Sigmoid colon (tissue), 7 donors: ENCODE results near the gene ADAM8. TPM values are rescaled to one million over a fixed set of nuclear protein-coding genes. Genes with fewer than 3 reads are reported as not detected.
"Not testable (repeated sequence)": the region's sequence is repeated elsewhere in the genome, so short reads cannot be mapped to it uniquely, and the experiment has no call there.

Experiments
- DNase-seq: peaks from one replicate; pipeline ENCODE4 v3.0.0-alpha.2; 2019
- H3K27ac ChIP-seq, 4 donors: fragments of 200-600 bp; sonication (generic); one replicate each; pipeline ENCODE4 v1.5.1; 2016 to 2019; ENCODE audit warnings: mild to moderate bottlenecking in 1 of 4
- H3K27me3 ChIP-seq, 3 donors: fragments of 200-600 bp; sonication (generic); one replicate each; pipeline ENCODE4 v1.5.1; 2019; ENCODE audit warnings: mild to moderate bottlenecking in 1 of 3
- H3K36me3 ChIP-seq, 4 donors: fragments of 200-600 bp; sonication (generic); one replicate each; pipeline ENCODE4 v1.5.1; 2016 to 2019
- H3K4me1 ChIP-seq, 4 donors: fragments of 200-600 bp; sonication (generic); one replicate each; pipeline ENCODE4 v1.5.1; 2017 to 2019
- H3K4me3 ChIP-seq, 4 donors: fragments of 200-600 bp; sonication (generic); one replicate each; pipeline ENCODE4 v1.5.1; 2017 to 2019; ENCODE audit warnings: mild to moderate bottlenecking in 2 of 4, moderate library complexity in 1 of 4
- H3K9me3 ChIP-seq, 4 donors: fragments of 200-600 bp in 3 of 4; sonication (generic) in 3 of 4; one replicate each; pipeline versions ENCODE4 v1.5.1 to v1.6.1; 2013 to 2019
- EP300 ChIP-seq, 4 donors: sonication (generic); formaldehyde crosslinking; IDR thresholded peaks; one replicate each; pipeline ENCODE4 v1.6.1; 2017; ENCODE audit warnings: antibody characterized with exemption in 4 of 4
- POLR2A ChIP-seq, 2 donors: fragments of 450-650 bp; IDR thresholded peaks; one replicate each; pipeline ENCODE4 v1.6.1; 2016; ENCODE audit warnings: antibody characterized with exemption in 2 of 2, mild to moderate bottlenecking in 2 of 2, moderate library complexity in 2 of 2
- POLR2AphosphoS5 ChIP-seq, 4 donors: sonication (generic); formaldehyde crosslinking; IDR thresholded peaks; one replicate each; pipeline ENCODE4 v1.6.1; 2017; ENCODE audit warnings: antibody characterized with exemption in 4 of 4
- WGBS, 2 donors: extraction: QIAGEN DNeasy Blood & Tissue Kit; methylation state at CpG; one replicate each; pipeline ENCODE4 v1.1.7; 2013; 5-methylcytosine and 5-hydroxymethylcytosine counted together
- intact Hi-C: fragments of 100-400 bp; cut with DNase I; formaldehyde crosslinking; loops from one replicate; pipeline ENCODE4 v1.15.1; 2023
- polyA plus RNA-seq, 3 donors: library from polyadenylated mRNA; stranded (reverse); fragments of 200-250 nt; gene quantifications; one replicate each; pipeline ENCODE4 v1.2.3, GENCODE V29; 2013
- total RNA-seq, 4 donors: library from RNA; depleted of rRNA; stranded (reverse); fragments of >200 nt; gene quantifications; one replicate each; pipeline ENCODE4 v1.1.0, GENCODE V29; 2016
- TF ChIP-seq, protein P1 (sequence below), 4 experiments: fragments of 450-650 bp in 3 of 4; fragments of 200-600 bp in 1 of 4; IDR thresholded peaks; one replicate each; pipeline ENCODE4 v1.5.1; 2016 to 2019; ENCODE audit warnings: antibody characterized with exemption in 4 of 4, mild to moderate bottlenecking in 3 of 4, moderate library complexity in 2 of 4
- donor health status: healthy with polysubstance abuse.
- donor health status: Bipolar disorder and iron deficiency.
- donor health status: healthy.

The ADAM8 gene
- total and polyA plus RNA-seq, 7 donors = 0.36 to 8.9 (median 1.2) TPM

GRCh38 chr10:133224076-133224475 is 52.6 kb downstream of the ADAM8 start:
- Histone ChIP-seq H3K9me3 (no peaks in the 10 kb centered on the region), H3K4me3 (no peak overlapping the region), H3K27me3 (peaks cover 5 to 59% (median 29%) of the 10 kb centered on the region in 3 donors), H3K36me3 (no peaks in the 10 kb centered on the region), H3K27ac (no peak overlapping the region), H3K4me1 (no peaks in the 10 kb centered on the region)
- 76 to 79% methylated on average over 14 of the region's 14 CpGs for WGBS, 2 donors
- intact Hi-C loops = no loop called here
- no peak for DNase-seq
- TF ChIP-seq POLR2A (IDR thresholded peaks at IDR 0.05) (no peak), POLR2AphosphoS5 (IDR thresholded peaks at IDR 0.05) (no peak), EP300 (IDR thresholded peaks at IDR 0.05) (no peak)
- TF ChIP-seq, protein P1, sequence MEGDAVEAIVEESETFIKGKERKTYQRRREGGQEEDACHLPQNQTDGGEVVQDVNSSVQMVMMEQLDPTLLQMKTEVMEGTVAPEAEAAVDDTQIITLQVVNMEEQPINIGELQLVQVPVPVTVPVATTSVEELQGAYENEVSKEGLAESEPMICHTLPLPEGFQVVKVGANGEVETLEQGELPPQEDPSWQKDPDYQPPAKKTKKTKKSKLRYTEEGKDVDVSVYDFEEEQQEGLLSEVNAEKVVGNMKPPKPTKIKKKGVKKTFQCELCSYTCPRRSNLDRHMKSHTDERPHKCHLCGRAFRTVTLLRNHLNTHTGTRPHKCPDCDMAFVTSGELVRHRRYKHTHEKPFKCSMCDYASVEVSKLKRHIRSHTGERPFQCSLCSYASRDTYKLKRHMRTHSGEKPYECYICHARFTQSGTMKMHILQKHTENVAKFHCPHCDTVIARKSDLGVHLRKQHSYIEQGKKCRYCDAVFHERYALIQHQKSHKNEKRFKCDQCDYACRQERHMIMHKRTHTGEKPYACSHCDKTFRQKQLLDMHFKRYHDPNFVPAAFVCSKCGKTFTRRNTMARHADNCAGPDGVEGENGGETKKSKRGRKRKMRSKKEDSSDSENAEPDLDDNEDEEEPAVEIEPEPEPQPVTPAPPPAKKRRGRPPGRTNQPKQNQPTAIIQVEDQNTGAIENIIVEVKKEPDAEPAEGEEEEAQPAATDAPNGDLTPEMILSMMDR (IDR thresholded peaks at IDR 0.05) = no peak

DNA sequence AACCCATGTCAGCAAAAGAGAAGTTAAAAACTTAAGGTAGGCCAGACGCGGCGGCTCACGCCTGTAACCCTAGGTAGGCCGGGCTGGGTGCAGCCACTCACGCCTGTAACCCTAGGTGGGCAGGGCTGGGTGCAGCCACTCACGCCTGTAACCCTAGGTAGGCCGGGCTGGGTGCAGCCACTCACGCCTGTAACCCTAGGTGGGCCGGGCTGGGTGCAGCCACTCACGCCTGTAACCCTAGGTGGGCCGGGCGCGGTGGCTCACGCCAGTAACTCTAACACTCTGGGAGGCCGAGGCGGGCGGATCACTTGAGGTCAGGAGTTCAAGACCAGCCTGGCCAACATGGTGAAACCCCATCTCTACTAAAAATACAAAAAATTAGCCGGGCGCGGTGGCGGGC is 54.9 kb downstream of the ADAM8 start:
- H3K9me3 ChIP-seq, intact Hi-C loops, H3K36me3 ChIP-seq, DNase-seq, H3K4me3 ChIP-seq, H3K4me1 ChIP-seq, H3K27ac ChIP-seq: not testable (repeated sequence)
- peaks cover 4 to 41% (median 22%) of the 10 kb centered on the region in 3 donors for H3K27me3 ChIP-seq
- 76 to 88% methylated on average over 18 of the region's 22 CpGs for WGBS, 2 donors

DNA sequence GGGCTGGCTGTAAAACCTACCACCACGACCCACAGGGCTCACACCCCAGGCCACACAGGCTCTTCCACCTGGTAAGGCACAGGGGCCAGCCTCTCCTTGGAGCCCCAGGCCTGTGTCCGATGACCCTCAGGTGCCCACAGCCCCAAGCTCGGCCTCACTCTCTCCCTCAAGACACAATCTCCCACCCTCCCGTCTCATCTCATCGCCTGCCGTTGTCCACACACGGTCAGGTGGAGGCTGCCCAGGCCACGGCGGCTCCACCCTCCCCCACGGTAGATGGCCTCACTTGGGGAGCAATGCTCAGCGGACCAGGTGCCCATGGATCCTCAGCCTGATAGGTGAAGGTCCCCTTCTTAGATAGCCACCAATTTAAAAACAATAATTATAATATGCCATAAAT is 55.3 kb downstream of the ADAM8 start:
- no peak overlapping the region for H3K4me3 ChIP-seq
- H3K27me3 ChIP-seq = peaks cover 4 to 37% (median 22%) of the 10 kb centered on the region in 3 donors
- H3K9me3 ChIP-seq = no peaks in the 10 kb centered on the region
- TF ChIP-seq EP300 (IDR thresholded peaks at IDR 0.05) = no peak
- TF ChIP-seq POLR2AphosphoS5 (IDR thresholded peaks at IDR 0.05) = no peak
- no peak for TF ChIP-seq POLR2A (IDR thresholded peaks at IDR 0.05)
- TF ChIP-seq, protein P1 (IDR thresholded peaks at IDR 0.05) = no peak
- intact Hi-C loops = no loop called here
- no peak for DNase-seq
- no peaks in the 10 kb centered on the region for H3K4me1 ChIP-seq
- no peak overlapping the region for H3K27ac ChIP-seq
- 82 to 91% methylated on average over 11 of the region's 11 CpGs for WGBS, 2 donors
- H3K36me3 ChIP-seq = no peaks in the 10 kb centered on the region

DNA sequence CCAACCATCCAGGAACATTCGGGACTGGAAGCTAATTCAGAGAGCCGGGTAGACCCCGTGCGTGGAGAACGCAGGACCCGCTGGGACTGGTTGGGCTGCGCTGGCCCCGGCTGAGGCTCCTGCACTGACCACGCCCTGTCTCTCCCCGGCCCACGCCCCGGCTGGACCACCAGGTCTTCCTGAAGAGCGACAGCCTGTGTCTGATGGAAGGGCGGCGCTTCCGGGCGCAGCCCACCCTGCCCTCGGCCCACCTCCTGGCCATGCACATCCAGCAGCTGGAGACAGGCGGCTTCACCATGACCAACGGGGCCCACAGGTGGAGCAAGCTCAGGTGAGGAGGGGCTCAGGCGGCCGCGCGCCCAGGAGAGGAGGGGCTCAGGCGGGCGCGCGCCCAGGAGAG is 56.9 kb downstream of the ADAM8 start:
- Histone ChIP-seq H3K27ac (no peak overlapping the region), H3K9me3 (no peaks in the 10 kb centered on the region), H3K36me3 (no peaks in the 10 kb centered on the region), H3K4me1 (no peaks in the 10 kb centered on the region), H3K4me3 (no peak overlapping the region), H3K27me3 (peaks cover 4 to 23% (median 22%) of the 10 kb centered on the region in 3 donors)
- TF ChIP-seq EP300 (IDR thresholded peaks at IDR 0.05) (no peak), POLR2AphosphoS5 (IDR thresholded peaks at IDR 0.05) (no peak), POLR2A (IDR thresholded peaks at IDR 0.05) (no peak)
- TF ChIP-seq, protein P1 (IDR thresholded peaks at IDR 0.05) = no peak
- 16 to 17% methylated on average over 28 of the region's 28 CpGs for WGBS, 2 donors
- intact Hi-C loops = no loop called here
- DNase-seq = no peak

DNA sequence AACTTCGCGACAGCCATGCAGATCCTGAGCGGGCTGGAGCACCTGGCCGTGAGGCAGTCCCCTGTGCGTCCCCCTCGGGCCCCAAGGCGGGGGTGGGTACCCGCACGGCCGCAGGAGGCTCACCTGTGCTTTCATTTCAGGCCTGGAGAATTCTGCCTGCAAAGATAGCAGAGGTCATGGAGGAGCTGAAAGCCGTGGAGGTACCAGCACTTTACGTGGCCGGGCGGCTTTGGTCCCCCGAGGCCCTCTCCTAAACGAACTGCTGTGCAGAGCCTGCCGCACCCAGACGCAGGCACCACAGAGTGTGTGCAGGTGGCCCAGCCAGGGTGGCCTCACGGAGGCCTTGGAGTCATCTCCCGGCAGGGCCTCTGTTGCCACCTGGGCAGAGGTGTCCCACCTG is 57.8 kb downstream of the ADAM8 start:
- H3K27ac ChIP-seq = no peak overlapping the region
- H3K4me3 ChIP-seq = no peak overlapping the region
- intact Hi-C loops = no loop called here
- H3K27me3 ChIP-seq = peaks cover 4 to 27% (median 22%) of the 10 kb centered on the region in 3 donors
- TF ChIP-seq POLR2AphosphoS5 (IDR thresholded peaks at IDR 0.05) = no peak
- no peak for TF ChIP-seq POLR2A (IDR thresholded peaks at IDR 0.05)
- TF ChIP-seq, protein P1 (IDR thresholded peaks at IDR 0.05) = no peak
- no peak for TF ChIP-seq EP300 (IDR thresholded peaks at IDR 0.05)
- H3K36me3 ChIP-seq = no peaks in the 10 kb centered on the region
- WGBS, 2 donors = 63 to 77% methylated on average over 20 of the region's 20 CpGs
- no peaks in the 10 kb centered on the region for H3K4me1 ChIP-seq
- no peak for DNase-seq
- H3K9me3 ChIP-seq = no peaks in the 10 kb centered on the region
